ENCODE data around the gene SPACA7.

The SPACA7 gene

GRCh38 chr13:112457485-112457884 lies 81.3 kb downstream of the SPACA7 start:
- TF ChIP-seq CTCF (IDR thresholded peaks at IDR 0.05; ENCODE audit: control extremely low read depth, extremely low read depth, low read depth, missing control alignments) = no peak
- DNase-seq (ENCODE audit: extremely low spot score) = no peak
- POLR2A ChIA-PET = no interaction called here
- CTCF ChIA-PET = interaction anchor here (1.2 kb wide), 1 partner anchor 13 kb away, joined by 4 read pairs; no protein-coding TSS in a partner anchor

- no peak for DNase-seq (ENCODE audit: extremely low spot score)
- POLR2A ChIA-PET = no interaction called here
- no peak for TF ChIP-seq CTCF (IDR thresholded peaks at IDR 0.05; ENCODE audit: control extremely low read depth, extremely low read depth, low read depth, missing control alignments)
- CTCF ChIA-PET = interaction anchor here (2.4 kb wide), 1 partner anchor 30 kb away, joined by 6 read pairs; no protein-coding TSS in a partner anchor
Observed at GRCh38 chr13:112462408-112462807, 86.3 kb downstream of the SPACA7 start.

- TF ChIP-seq CTCF (IDR thresholded peaks at IDR 0.05; ENCODE audit: control extremely low read depth, extremely low read depth, low read depth, missing control alignments) = no peak
- CTCF ChIA-PET = interaction anchor here (1.2 kb wide), 1 partner anchor 10 kb away, joined by 4 read pairs; no protein-coding TSS in a partner anchor
Observed at GRCh38 chr13:112464720-112465119, 88.6 kb downstream of the SPACA7 start.

GRCh38 chr13:112465251-112466131 lies 89.3 kb downstream of the SPACA7 start:
- DNase-seq (ENCODE audit: extremely low spot score) = no peak
- no peak for TF ChIP-seq CTCF (IDR thresholded peaks at IDR 0.05; ENCODE audit: control extremely low read depth, extremely low read depth, low read depth, missing control alignments)
- CTCF ChIA-PET = interaction anchor here (1.2 kb wide), 1 partner anchor 11 kb away, joined by 4 read pairs; no protein-coding TSS in a partner anchor
- POLR2A ChIA-PET = no interaction called here

More at GRCh38 chr13:112464720-112465119, 88.6 kb downstream of the SPACA7 start:
- no peak for DNase-seq (ENCODE audit: extremely low spot score)
- POLR2A ChIA-PET = no interaction called here

- no peak for TF ChIP-seq CTCF (IDR thresholded peaks at IDR 0.05; ENCODE audit: control extremely low read depth, extremely low read depth, low read depth, missing control alignments)
- no peak for DNase-seq (ENCODE audit: extremely low spot score)
- CTCF ChIA-PET = no interaction called here
Observed at GRCh38 chr13:112466132-112467058, 90.2 kb downstream of the SPACA7 start.

GRCh38 chr13:112467236-112467635 lies 91.1 kb downstream of the SPACA7 start:
- ChIA-PET POLR2A (no interaction called here), CTCF (no interaction called here)
- TF ChIP-seq CTCF (IDR thresholded peaks at IDR 0.05; ENCODE audit: control extremely low read depth, extremely low read depth, low read depth, missing control alignments) = no peak
- no peak for DNase-seq (ENCODE audit: extremely low spot score)

More at GRCh38 chr13:112466132-112467058, 90.2 kb downstream of the SPACA7 start:
- POLR2A ChIA-PET = no interaction called here

All from GM10248 (cell line).